PC-9 (cell line): Measurements from ENCODE around the gene NEURL2.

Source experiments
- CTCF ChIP-seq: fragments of 200-600 bp; sonication (generic); conservative IDR thresholded peaks from 2 replicates; pipeline ENCODE4 v1.6.1; 2017; ENCODE audit warnings: mixed run types, antibody characterized with exemption, mild to moderate bottlenecking, moderate library complexity
- EZH2 ChIP-seq: fragments of 200-600 bp; sonication (generic); IDR thresholded peaks from 2 replicates; pipeline ENCODE4 v1.8.0; 2017; ENCODE audit warnings: antibody characterized with exemption, low read depth

GRCh38 chr20:45890985-45891983 is at the start of gene NEURL2, which contains the start of gene CTSA:
- TF ChIP-seq EZH2 (no peak), CTCF (no peak; the same call in 1 of the 2 replicates)
